ENCODE results near the gene IRX1.

Gene IRX1

GRCh38 chr5:3595006-3595961 is at the start of gene IRX1:
IRX1 (plus strand) TSS chr5:3595832; CDS start chr5:3596106, 274 bp downstream.
- no peak for DNase-seq (ENCODE audit: low spot score)

- no peak for DNase-seq (ENCODE audit: low spot score)
These were observed 49.6 kb upstream of the IRX1 start for GRCh38 chr5:3546028-3546427.

- DNase-seq (ENCODE audit: low spot score), result no peak
These were observed 31.5 kb upstream of the IRX1 start for GRCh38 chr5:3564116-3564515.

GRCh38 chr5:3564827-3565518 is 30.7 kb upstream of the IRX1 start:
- no peak for DNase-seq (ENCODE audit: low spot score)

- no peak for DNase-seq (ENCODE audit: low spot score)
These were observed 10.7 kb upstream of the IRX1 start for GRCh38 chr5:3584724-3585531.

- DNase-seq (ENCODE audit: low spot score), result no peak
These were observed 5.3 kb upstream of the IRX1 start for GRCh38 chr5:3590161-3590966.

GRCh38 chr5:3590967-3591900 is 4.4 kb upstream of the IRX1 start:
- DNase-seq (ENCODE audit: low spot score), result no peak

- DNase-seq (ENCODE audit: low spot score), result no peak
These were observed 3.3 kb upstream of the IRX1 start for GRCh38 chr5:3592298-3592697.

- DNase-seq (ENCODE audit: low spot score), result no peak
These were observed 1.7 kb upstream of the IRX1 start for GRCh38 chr5:3593771-3594509.

GRCh38 chr5:3594510-3595005 is 1.1 kb upstream of the IRX1 start:
- DNase-seq (ENCODE audit: low spot score), result no peak

- DNase-seq (ENCODE audit: low spot score), result no peak
These were observed 711 bp downstream of the IRX1 start for GRCh38 chr5:3596261-3596825.

GRCh38 chr5:3596857-3597166 is 1.2 kb downstream of the IRX1 start:
- no peak for DNase-seq (ENCODE audit: low spot score)

- DNase-seq (ENCODE audit: low spot score), result no peak
These were observed 1.8 kb downstream of the IRX1 start for GRCh38 chr5:3597167-3598007.

GRCh38 chr5:3598207-3598606 is 2.6 kb downstream of the IRX1 start:
- no peak for DNase-seq (ENCODE audit: low spot score)

- no peak for DNase-seq (ENCODE audit: low spot score)
These were observed 3.2 kb downstream of the IRX1 start for GRCh38 chr5:3598769-3599211.

GRCh38 chr5:3599226-3600105 is 3.8 kb downstream of the IRX1 start:
- DNase-seq (ENCODE audit: low spot score), result no peak

All from pons (tissue), 1 donor.